Activated CD8-positive, alpha-beta memory T cell treated with anti-CD3 and anti-CD28 coated beads, Interleukin-2, amount 50 U/mL, for 4 hours (primary cell): Measurements from ENCODE around the gene KPNA3.

ENCODE experiments used
- DNase-seq: peaks from one replicate; pipeline ENCODE4 v3.0.0-alpha.2; 2020

KPNA3 gene

GRCh38 chr13:49669735-49670309 lies 122.7 kb downstream of the KPNA3 start:
- no peak for DNase-seq

- DNase-seq = no peak
These were observed 124.7 kb downstream of the KPNA3 start for GRCh38 chr13:49667773-49668172.

- no peak for DNase-seq
These were observed 127.9 kb downstream of the KPNA3 start for GRCh38 chr13:49664606-49665005.

- DNase-seq = no peak
These were observed 135.2 kb downstream of the KPNA3 start for GRCh38 chr13:49657241-49657641.

GRCh38 chr13:49655906-49656305 lies 136.6 kb downstream of the KPNA3 start:
- DNase-seq = no peak

GRCh38 chr13:49654011-49654410 lies 138.5 kb downstream of the KPNA3 start:
- DNase-seq = no peak

GRCh38 chr13:49653478-49653877 lies 139.0 kb downstream of the KPNA3 start:
- DNase-seq = no peak

- DNase-seq = no peak
These were observed 139.9 kb downstream of the KPNA3 start for GRCh38 chr13:49652355-49653305.

GRCh38 chr13:49651570-49652354 lies 140.7 kb downstream of the KPNA3 start:
- DNase-seq = no peak

- no peak for DNase-seq
These were observed 142.5 kb downstream of the KPNA3 start for GRCh38 chr13:49649963-49650312.
